ENCODE results near the gene RUFY3. TPM values are rescaled to one million over a fixed set of nuclear protein-coding genes. Genes with fewer than 3 reads are reported as not detected.

RUFY3 gene
- polyA plus RNA-seq, 2 of the 4 experiments (the other 2 are of a cell fraction): 8.1 to 20.8 TPM

DNA sequence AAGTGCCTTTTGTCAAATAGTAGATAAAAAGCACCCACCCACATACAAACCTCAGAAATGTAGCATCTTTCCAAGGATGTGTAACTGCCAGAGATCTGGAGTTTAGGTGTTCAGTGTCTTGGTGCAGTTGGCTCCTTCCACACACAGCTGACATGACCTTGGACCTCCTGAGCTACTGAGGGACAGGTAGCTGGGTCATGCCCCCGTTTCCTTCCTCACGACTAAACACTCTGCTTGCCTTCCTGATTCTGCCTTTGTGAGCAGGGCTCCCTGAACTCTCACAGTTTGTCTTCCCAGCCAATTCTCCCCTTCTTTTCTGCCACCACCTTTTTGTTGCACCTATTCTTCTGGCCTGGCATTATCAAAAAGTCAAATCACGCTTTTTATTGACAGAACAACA lies 10.2 kb upstream of the RUFY3 start:
- POLR2A ChIA-PET: no interaction called here
- 91% methylated on average over 3 of the region's 3 CpGs for WGBS (ENCODE audit: missing lambda C conversion rate)
- no peak overlapping the region for H3K4me3 ChIP-seq
- TF ChIP-seq TFCP2L1 (CRISPR knock-in tag; IDR thresholded peaks at IDR 0.05) (no peak), RAD21 (conservative IDR thresholded peaks at IDR 0.05 in 1 of 2, IDR thresholded peaks at IDR 0.05 in 1 of 2) (no peak), HOXB5 (CRISPR knock-in tag; IDR thresholded peaks at IDR 0.05) (no peak), ZC3H11A (IDR thresholded peaks at IDR 0.05) (no peak), EHMT2 (IDR thresholded peaks at IDR 0.05; ENCODE audit: low read depth) (no peak), BHLHE40 (IDR thresholded peaks at IDR 0.05; ENCODE audit: low read depth, low read length) (no peak), CHD2 (IDR thresholded peaks at IDR 0.05; ENCODE audit: low read length, partially characterized antibody) (no peak), RCOR1 (IDR thresholded peaks at IDR 0.05; ENCODE audit: low read depth, low read length) (no peak), SREBF2 (IDR thresholded peaks at IDR 0.05) (no peak), CBX2 (IDR thresholded peaks at IDR 0.05; ENCODE audit: borderline replicate concordance, low read depth) (no peak), KDM5A (IDR thresholded peaks at IDR 0.05) (no peak)
- H3K4me1 ChIP-seq: peaks cover 42% of the 10 kb centered on the region
- CTCF ChIA-PET: no interaction called here
- ATAC-seq (no peak), FAIRE-seq (no peak), DNase-seq (ENCODE audit: low read depth in 1 of 2, low spot score in 1 of 2) (no peak)
- H3K27ac ChIP-seq: no peak overlapping the region
- no peak overlapping the region for H3K4me2 ChIP-seq
- no peaks in the 10 kb centered on the region for H3K9me3 ChIP-seq

DNA sequence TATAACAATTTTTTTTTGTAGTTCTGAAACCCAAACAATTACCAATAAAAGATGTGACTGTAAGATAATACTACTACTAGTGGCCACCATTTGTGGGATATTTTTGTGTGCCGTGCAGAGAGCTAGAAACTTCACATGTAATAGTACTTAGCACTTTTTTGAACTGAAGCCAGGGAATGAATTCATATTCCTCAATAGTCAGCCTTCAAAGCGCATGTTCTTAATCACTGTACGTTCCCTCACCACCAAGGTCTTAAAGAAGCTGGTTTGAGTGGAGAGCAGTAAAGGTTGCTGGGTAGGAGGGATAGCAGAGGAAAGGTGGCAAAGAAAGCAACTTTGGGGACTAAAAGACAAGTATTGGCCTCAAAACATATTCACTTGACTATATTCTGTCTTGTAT lies 9.6 kb upstream of the RUFY3 start:
- ATAC-seq (no peak), FAIRE-seq (no peak), DNase-seq (ENCODE audit: low read depth in 1 of 2, low spot score in 1 of 2) (no peak)
- Histone ChIP-seq H3K9me3 (no peaks in the 10 kb centered on the region), H3K4me3 (no peak overlapping the region), H3K4me2 (no peak overlapping the region), H3K4me1 (peaks cover 37% of the 10 kb centered on the region), H3K27ac (no peak overlapping the region)
- no peak for TF ChIP-seq ZNF302 (CRISPR knock-in tag; IDR thresholded peaks at IDR 0.05)
- no peak for TF ChIP-seq JUN (IDR thresholded peaks at IDR 0.05)
- no peak for TF ChIP-seq BHLHE40 (IDR thresholded peaks at IDR 0.05; ENCODE audit: low read depth, low read length)
- no peak for TF ChIP-seq SREBF2 (IDR thresholded peaks at IDR 0.05)
- TF ChIP-seq KDM5A (IDR thresholded peaks at IDR 0.05): no peak
- no peak for TF ChIP-seq RNF2 (IDR thresholded peaks at IDR 0.05; ENCODE audit: borderline replicate concordance, low read depth)
- TF ChIP-seq GATA3 (IDR thresholded peaks at IDR 0.05; ENCODE audit: borderline replicate concordance): no peak
- TF ChIP-seq NFE2L2 (conservative IDR thresholded peaks at IDR 0.05; ENCODE audit: low read length): no peak
- TF ChIP-seq POLR2AphosphoS2 (conservative IDR thresholded peaks at IDR 0.05; ENCODE audit: low read length): no peak
- TF ChIP-seq RCOR1 (IDR thresholded peaks at IDR 0.05; ENCODE audit: low read depth, low read length): no peak
- TF ChIP-seq MAX (IDR thresholded peaks at IDR 0.05): no peak
- WGBS (ENCODE audit: missing lambda C conversion rate): 94% methylated on average over 3 of the region's 3 CpGs
- ChIA-PET POLR2A (no interaction called here), CTCF (no interaction called here)

DNA sequence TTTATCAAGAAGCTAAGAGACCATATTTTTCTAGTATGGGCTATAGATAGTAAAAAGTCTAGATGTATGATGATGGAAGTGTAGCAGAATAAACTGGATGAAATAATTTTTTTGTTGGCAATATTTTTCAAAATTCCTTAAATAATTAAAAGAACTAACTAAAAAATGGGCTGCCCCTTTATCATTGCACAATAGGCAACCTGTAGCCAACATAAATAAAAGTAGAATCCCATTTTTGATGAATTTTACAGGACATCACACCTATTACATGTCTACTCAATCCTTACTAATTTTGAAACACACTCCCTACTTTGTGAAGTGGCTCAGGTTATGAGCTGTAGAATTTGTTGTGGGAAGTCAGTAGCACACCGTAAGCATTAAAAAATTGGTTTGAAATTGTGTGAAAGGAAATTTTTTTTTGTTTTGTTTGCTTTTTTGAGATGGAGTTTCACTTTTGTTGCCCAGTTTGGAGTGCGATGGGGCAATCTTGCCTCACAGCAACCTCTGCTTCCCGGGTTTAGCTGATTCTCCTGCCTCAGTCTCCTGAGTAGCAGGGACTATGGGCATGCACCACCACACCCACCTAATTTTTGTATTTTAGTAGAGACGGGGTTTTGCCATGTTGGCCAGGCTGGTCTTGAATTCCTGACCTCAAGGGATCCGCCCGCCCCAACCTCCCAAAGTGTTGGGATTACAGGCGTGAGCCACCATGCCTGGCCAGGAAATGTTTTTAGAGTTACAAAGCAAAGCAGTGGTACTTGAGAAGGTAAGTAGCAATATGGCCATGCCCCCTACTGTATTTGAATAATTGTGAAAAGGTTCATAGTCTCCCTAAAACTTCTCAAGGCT lies 8.9 kb upstream of the RUFY3 start:
- ATAC-seq (no peak), FAIRE-seq (no peak), DNase-seq (ENCODE audit: low read depth in 1 of 2, low spot score in 1 of 2) (no peak)
- H3K4me3 ChIP-seq: no peak overlapping the region
- ChIA-PET POLR2A (interaction anchor here (0.6 kb wide), 1 partner anchor 8 kb away, joined by 6 read pairs; no protein-coding TSS in a partner anchor), CTCF (no interaction called here)
- TF ChIP-seq POLR2A (IDR thresholded peaks at IDR 0.05; ENCODE audit: low read length) (no peak), ESRRA (IDR thresholded peaks at IDR 0.05; ENCODE audit: borderline replicate concordance, low read length) (no peak), ZNF302 (CRISPR knock-in tag; IDR thresholded peaks at IDR 0.05) (no peak), EHMT2 (IDR thresholded peaks at IDR 0.05; ENCODE audit: low read depth) (no peak), NR3C1 (IDR thresholded peaks at IDR 0.05) (no peak)
- H3K4me1 ChIP-seq: peaks cover 34% of the 10 kb centered on the region; the same call in 2 of the 3 replicates
- H3K27ac ChIP-seq: peak overlapping the region in 1 of 2 experiments; percentile 0; a peak in 1 of 6 replicates
- H3K9me3 ChIP-seq: no peaks in the 10 kb centered on the region
- no peak overlapping the region for H3K4me2 ChIP-seq
- 85% methylated on average over 7 of the region's 7 CpGs for WGBS (ENCODE audit: missing lambda C conversion rate)
